ENCODE results near the gene OR52I2.

DNA sequence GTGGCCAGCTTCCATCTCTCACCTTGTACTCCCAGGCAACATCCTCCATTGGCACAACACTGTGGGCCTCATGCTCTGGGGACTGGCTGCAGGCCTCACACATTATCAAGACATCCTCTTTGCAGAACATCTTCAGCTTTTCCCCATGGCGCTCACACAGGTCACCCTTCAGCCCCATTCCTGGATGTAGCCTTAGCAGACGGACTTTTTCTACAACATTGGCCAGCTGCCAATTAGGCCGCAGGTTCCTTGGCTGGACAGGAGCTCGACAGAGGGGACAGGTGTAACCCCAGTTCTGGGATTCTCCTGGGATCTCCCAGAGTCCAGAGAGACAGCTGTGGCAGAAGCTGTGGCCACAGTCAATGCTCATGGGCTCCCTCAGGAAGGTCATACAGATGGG, 23.5 kb downstream of the OR52I2 start:
- TF ChIP-seq, protein P1, sequence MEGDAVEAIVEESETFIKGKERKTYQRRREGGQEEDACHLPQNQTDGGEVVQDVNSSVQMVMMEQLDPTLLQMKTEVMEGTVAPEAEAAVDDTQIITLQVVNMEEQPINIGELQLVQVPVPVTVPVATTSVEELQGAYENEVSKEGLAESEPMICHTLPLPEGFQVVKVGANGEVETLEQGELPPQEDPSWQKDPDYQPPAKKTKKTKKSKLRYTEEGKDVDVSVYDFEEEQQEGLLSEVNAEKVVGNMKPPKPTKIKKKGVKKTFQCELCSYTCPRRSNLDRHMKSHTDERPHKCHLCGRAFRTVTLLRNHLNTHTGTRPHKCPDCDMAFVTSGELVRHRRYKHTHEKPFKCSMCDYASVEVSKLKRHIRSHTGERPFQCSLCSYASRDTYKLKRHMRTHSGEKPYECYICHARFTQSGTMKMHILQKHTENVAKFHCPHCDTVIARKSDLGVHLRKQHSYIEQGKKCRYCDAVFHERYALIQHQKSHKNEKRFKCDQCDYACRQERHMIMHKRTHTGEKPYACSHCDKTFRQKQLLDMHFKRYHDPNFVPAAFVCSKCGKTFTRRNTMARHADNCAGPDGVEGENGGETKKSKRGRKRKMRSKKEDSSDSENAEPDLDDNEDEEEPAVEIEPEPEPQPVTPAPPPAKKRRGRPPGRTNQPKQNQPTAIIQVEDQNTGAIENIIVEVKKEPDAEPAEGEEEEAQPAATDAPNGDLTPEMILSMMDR (conservative IDR thresholded peaks at IDR 0.05): no peak
- TF ChIP-seq EZH2 (IDR thresholded peaks at IDR 0.05; ENCODE audit: low read depth): no peak
